NCI-H1105 treated with DMSO at 0.1 percent for 48 hours (cell line): ENCODE results near the gene TFF3.
A peak's percentile ranks its signal among the peaks of the same experiment; 100 is the strongest.

Source experiments
- DNase-seq: peaks from one replicate; lab custom pipeline; 2025; lab: John Stamatoyannopoulos, UW

Gene TFF3, protein sequence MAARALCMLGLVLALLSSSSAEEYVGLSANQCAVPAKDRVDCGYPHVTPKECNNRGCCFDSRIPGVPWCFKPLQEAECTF

DNA sequence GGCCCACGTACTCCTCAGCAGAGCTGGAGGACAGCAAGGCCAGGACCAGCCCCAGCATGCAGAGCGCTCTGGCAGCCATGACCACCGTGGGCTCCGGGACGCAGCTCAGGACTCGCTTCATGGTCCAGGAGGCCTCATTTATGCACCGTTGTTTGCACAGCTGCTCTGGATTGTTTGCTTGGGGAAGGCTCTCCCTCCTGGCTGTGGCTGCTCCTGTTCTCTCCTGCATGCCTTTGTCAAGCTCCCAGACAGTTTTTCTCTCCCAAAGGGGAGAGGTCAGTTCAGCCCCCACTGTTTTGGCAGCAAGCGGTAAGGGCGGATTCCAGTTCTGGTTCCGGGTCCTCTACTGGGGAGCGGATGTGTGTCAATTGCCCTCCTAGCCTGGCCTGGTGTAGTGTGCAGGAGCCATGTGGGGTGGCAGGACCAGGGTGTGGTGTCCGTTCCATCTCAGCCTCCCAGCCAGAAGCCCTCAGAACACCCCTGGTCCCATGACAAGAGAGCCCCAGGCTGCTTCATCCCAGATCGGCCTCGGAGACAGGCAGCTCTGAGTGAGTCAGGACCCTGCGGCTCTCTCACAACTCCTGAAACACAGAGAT is at the start of gene TFF3:
TSS of gene TFF3 (minus strand) at position 114 of the 596 bp plus-strand sequence. CDS start at position 79, 35 bp downstream.
- DNase-seq: peak; percentile 91

DNA sequence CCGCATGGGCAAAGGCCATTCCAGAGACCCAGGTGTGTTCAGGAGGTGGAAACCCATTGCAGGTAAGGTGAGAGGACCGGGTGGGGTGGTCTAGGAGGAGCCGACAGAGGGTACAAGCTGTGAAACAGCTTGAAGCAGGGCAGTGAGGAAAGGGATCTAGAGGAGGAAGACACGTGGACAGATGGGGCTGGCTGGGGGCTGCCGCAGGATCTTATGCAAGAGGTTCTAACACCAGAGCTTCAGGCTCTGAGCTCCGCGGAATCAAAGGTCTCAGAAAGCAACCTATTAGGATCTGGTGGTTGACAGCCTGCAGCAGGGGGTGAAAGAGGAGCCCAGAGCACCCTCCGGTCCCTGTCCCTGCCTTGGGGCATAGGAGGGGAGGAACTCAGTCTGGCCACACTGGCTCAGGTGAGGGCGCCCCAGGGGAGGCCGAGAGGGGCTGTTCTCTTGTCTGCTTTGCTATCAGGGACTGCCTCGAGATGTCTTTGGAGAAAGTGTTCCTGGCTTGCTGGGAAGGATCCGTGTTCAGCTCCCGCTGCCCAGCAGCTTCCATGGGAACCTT is 49.2 kb upstream of the TFF3 start:
- DNase-seq: no peak

DNA sequence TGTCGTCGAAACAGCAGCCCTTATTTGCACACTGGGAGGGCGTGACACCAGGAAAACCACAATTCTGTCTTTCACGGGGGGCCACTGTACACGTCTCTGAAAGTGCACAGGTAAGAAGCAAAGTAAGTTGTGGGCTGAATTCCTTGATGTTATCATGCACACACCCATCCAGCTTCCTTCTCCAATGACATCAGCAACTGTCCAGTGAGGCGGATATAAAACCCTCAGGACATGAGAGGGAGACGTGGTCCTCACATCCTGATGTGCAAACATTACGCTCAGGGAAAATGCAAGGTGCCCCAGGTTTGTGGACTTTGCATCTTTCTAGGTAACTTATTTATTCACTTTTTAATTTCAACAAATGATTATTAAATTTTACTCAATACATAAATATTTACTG is 48.1 kb upstream of the TFF3 start:
- no peak for DNase-seq

DNA sequence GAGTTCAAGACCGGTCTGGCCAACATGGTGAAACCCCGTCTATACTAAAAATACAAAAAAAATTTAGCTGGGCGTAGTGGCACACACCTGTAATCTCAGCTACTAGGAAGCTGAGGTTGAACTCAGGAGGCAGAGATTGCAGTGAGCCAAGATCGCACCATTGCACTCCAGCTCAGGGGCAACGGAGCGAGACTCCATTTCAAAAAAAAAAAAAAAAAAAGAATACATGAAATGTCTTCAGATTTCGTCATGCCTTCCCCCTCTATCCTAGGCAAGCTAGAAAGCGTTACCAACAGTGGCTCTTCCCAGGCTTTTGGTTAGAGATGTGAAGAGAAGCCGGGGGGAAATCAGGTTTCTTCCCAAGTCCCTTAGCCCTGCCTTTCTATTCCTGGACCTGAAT is 47.5 kb upstream of the TFF3 start:
- no peak for DNase-seq

DNA sequence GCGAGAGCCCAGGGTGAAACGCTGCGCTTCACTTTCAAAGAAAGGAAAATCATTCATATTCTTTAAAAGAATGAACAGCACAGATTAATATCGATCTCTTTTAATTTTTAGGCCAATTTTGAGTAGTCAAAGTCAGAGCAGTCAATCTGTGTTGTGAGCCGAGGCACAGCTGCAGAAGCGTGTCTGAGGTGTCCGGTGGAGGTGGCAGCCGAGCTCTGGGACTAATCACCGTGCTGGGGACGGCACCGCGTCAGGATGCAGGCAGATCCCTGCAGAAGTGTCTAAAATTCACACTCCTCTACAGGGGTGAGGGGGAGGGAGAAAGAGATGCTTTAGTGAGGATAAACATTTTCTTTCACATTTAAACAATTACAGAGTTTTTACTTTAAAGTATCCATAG is 47.0 kb upstream of the TFF3 start:
- DNase-seq: no peak

DNA sequence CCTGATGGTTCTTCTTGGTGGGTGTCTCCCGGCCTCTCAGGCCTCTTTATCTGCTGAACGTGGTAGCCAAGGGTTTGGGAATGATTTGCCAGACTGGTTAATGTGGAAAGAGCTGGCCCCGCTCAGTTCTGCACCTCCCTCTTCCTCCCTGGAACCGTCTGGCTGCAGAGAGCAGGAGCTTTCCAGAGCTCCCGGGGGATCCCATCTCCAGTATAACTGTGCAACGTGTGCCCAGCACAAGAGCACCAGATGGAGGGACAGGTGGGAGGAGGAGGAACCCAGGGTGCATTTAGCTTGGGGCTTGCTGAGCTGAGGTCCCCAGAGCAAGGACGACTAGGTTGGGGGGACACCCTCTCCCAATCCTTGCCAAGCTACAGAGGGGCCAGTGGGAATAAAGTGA is 46.1 kb upstream of the TFF3 start:
- no peak for DNase-seq

DNA sequence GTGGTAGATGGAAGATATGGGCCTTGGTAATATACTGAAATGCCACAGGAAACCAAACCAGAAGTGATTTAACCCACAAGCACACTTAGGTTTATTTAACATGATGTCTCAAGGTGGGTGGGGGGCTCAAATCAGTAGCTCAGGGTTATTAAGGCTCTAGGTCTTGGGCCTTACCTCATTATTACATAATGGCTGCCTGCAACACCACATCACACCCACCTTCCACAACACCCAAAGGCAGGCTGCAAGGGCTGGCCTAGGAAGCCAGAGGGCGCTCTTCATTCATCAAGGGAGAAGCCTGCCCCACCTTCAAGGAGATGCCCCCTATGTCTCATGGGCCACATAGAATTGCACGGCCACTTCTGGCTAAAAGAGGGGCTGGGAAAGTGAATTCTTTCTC is 45.1 kb upstream of the TFF3 start:
- no peak for DNase-seq

DNA sequence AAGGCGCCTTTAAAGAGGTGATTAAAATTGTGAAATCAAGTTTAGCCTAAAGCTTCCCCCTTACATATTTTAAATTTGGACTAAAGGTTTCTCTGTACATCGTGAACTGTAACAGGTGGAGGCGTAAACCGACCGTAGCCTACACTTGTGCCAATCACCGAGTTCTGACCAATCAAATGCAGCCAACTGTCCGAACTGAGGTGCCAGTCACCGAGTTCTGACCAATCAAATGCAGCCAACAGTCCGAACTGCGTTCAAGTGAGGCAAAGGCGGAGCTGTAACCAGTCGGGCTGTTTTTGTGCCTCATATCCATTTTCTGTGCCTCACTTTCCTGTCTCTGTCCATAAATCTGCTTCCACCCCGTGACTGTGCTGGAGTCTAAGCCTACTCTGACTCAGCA is 43.7 kb upstream of the TFF3 start:
- DNase-seq: no peak

DNA sequence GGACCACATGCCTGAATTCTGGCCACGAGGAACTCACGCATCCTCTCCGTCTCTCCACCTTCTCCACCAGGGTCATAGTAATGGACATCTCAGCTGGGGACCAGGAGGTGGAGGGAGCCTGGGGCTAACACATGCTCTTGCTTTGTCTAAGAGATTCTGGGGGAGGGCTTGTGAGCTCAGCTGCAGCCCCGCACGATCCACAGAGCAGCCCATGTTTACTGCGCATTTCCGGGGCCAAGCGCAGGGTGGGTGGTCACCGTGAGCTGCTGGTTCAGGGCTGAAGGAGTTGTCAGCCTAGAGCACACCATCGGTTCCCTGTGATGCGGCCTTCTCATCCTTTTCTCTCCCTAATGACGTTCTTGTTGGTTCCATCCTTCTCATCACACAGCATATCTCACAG is 43.1 kb upstream of the TFF3 start:
- no peak for DNase-seq

DNA sequence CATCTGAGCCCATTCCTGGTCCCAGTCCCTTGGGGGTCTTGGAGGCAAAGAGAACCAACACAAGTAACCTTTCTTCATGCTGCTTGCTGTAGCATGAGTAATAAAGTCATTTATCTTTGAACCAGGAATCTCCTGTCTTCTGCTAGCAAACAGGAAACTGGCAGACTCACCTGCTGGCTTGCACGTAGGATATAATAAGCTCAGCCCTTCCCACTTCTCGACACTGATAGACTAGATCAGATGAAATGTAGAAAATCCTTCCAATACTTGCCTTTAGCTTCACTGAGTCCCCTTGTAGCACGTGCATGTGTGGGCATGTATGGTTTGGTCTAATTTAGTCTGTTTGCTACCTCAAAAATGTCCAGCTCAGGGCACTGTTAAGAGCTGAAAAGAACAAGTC is 42.1 kb upstream of the TFF3 start:
- no peak for DNase-seq

DNA sequence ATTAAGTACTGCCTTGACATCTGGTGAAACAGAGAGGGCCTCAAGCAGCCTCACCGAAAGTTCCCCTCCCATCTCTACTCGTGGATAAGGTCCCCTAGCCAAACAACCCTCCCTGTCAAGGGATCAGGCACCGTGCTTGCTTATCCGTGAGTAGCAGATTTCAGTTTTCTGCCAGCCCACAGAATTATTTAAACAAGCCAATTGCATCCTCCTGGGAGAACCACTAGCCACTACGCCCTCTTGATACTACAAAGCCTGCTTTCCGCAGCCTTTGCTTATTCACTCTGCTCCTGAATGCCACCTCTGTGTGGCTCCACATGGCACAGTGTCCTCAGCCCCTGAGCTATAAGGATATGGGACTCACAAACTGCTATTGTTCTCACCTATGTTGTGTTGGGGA is 41.4 kb upstream of the TFF3 start:
- no peak for DNase-seq

DNA sequence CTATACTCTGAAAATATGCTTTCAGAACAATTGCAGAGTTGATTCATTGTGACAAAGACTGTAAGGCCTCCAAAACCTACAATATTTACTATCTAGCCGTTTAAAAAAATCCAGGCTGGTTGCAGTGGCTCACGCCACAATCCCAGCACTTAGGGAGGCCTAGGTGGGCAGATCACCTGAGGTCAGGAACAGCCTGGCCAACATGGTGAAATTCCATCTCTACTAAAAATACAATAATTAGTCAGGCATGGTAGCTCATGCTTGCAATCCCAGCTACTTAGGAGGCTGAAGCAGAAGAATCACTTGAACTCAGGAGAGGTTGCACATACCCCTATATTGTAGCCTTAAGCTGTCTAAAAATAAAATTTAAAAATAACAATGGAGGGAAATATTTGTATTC is 40.8 kb upstream of the TFF3 start:
- DNase-seq: no peak

DNA sequence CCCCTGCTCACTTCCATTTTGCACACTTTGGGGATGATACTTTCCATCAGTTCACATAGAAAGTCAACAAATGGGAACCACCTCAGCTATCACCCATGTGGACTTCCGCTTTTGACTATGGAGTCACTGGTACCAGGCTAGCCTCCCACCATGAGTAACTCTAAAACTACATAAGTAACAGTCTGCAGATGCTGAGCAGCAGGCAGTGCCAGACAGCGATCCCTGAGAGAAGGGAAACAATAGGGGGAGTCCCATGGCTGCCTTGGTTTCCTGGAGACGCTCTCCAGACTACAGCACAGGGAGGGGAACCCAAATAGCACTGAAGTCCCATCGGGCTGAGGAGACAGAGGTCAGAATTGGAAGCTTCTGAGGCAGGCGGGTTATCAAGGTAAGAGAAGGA is 38.4 kb upstream of the TFF3 start:
- DNase-seq: no peak

DNA sequence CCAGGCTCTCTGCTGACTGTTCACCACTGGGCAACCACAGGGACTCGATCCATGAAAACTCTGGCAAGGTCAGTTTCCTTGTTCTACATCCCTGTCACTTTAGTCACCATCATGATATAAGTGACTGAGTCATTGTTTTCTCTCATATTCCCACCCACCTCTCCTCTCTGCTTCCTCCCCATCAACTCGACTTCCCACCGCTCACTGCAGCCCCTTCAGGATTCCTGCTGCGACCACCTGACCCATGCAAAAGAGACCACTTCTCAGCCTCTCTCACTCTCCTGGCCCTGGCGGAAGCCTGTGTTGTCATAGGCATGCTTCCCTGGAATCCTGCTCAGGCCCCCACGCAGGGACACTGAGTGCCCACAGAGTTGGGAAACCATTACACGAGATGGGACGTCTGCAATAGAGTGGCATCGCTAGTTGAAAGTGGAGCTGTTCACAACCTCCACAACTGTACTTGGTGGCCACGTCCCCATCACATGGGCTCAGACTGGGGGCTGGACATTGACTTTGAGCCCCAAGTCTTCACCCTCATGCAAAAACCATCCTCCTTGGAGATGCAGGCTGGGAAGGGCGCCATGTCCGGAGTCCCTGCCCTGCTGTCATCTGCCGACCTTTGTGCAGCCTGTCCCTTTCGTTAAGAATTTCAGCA is 37.4 kb upstream of the TFF3 start:
- no peak for DNase-seq

DNA sequence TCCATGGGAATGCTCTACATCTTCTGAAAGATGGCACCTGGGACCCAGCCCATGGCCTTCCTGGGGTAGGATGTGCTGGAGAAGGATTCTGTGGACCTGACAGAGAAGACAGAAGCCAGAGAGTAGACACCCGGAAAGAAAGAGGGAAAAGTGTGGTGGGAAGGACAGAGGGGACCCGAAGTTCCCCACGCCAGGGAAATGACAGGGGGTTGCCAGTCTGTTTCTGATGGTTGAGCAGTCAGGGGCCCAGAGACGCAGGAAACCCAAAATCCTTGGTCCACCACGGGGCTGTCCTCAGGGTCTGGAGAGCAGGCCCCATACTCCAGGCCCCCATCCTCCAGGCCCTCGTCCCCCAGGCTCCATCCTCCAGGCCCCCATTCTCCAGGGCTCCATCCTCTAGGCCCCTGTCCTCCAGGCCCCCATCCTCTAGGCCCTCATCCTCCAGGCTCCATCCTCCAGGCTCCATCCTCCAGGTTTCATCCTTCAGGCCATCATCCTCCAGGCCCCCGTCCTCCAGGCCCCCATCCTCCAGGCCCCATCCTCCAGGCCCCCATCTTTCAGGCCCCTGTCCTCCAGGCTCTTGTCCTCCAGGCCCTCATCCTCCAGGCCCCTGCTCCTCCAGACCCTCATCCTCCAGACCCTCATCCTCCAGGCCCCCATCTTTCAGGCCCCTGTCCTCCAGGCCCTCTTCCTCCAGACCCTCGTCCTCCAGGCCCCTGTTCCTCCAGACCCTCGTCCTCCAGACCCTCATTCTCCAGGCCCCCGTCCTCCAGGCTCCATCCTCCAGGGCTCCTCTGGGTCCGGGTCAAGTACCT is 36.6 kb upstream of the TFF3 start:
- DNase-seq: no peak

DNA sequence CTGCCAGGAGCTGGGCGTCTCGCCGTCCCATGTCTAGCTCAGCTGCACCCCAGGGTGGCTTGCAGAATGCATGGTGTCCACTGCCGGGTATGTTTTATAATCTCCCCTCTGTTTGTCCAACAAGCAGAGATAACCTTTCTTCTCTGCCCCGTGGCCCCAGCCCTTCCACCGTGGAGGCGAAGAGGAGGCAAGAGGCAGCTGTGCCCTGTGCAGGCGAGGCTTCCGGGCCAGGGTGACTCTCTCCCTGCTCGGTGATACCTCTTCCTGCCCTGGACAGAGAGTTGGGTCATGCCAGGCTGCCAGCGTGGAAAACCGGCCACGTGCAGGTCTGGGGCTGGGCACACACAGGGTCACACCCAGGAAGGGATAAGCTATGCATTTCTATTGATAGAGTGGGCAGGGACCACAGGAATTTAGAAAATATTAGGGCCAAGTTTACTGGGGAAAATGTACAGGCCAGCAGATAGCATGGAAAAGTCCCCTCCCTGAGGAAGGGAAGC is 35.8 kb upstream of the TFF3 start, which contains the start of gene TFF2:
TSS of gene TFF2 (minus strand) at position 68 of the 500 bp plus-strand sequence. CDS start at position 31, 37 bp downstream.
- DNase-seq: no peak

DNA sequence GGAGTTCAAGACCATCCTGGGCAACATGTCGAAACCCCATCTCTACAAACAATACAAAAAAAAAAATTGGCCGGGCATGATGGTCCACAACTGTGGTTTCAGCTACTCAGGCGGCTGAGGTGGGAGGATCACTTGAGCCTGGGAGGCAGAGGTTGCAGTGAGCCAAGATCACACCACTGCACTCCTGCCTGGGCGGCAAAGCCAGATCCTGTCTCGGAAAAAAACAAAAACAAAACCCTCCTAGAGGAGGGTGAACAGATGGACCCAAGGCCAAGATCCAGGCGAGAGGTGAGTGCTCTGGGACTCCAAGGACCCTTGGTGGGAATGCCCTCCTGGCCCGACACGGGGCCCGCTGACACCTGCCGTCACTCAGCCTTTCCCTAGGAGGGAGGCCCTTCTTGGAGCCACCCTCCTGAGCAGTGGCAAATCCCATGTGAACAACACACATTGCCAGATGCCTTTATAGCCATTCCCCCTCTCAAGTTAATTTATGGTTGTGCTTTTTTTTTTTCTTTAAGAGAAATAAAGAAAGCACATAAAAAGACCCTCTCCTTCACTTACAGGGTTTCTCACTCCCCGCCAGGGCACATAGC is 35.2 kb upstream of the TFF3 start:
- DNase-seq: no peak

DNA sequence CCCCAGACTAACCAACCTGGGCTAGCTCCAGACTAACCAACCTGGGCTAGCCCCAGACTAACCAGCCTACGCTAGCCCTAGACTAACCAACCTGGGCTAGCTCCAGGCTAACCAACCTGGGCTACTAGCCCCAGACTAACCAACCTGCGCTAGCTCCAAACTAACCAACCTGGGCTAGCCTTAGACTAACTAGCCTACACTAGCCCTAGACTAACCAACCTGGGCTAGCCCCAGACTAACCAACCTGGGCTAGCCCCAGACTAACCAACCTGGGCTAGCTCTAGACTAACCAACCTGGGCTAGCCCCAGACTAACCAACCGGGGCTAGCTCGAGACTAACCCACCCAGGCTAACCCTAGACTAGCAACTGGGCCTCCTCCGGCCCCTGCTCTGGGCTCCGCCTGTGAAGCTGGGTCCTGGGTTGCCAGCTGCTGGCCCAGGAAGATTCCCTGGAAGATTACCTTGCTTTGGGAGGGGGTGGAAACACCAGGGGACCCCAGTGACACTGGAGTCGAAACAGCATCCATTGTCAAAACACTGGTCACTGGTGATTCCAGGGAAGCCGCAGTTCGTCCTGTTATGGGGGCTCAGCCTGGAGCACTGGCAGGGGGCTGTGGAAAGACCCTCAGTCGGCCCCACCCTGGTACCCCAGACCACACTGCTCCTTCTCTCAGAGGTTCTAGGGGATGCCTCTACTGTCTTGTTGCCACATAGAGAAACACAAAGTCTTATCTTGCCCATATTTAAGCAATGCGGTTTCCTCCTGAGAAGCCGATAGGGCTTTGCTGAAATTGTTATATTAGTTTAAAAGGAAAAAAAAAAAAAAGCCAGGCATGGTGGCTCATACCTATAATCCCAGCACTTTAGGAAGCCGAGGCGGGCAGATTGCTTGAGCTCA is 34.5 kb upstream of the TFF3 start:
- no peak for DNase-seq

DNA sequence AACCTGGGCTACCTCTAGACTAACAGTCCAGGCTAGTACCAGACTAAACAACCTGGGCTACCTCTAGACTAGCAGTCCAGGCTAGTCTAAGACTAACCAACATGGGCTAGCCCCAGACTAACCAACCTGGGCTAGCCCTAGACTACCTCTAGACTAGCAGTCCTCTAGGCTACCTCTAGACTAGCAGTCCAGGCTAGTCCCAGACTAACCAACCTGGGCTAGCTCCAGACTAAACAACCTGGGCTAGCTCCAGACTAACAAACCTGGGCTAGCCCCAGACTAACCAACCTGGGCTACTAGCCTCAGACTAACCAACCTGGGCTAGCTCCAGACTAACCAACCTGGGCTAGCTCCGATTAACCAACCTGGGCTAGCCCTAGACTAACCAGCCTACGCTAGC is 33.6 kb upstream of the TFF3 start:
- DNase-seq: no peak

DNA sequence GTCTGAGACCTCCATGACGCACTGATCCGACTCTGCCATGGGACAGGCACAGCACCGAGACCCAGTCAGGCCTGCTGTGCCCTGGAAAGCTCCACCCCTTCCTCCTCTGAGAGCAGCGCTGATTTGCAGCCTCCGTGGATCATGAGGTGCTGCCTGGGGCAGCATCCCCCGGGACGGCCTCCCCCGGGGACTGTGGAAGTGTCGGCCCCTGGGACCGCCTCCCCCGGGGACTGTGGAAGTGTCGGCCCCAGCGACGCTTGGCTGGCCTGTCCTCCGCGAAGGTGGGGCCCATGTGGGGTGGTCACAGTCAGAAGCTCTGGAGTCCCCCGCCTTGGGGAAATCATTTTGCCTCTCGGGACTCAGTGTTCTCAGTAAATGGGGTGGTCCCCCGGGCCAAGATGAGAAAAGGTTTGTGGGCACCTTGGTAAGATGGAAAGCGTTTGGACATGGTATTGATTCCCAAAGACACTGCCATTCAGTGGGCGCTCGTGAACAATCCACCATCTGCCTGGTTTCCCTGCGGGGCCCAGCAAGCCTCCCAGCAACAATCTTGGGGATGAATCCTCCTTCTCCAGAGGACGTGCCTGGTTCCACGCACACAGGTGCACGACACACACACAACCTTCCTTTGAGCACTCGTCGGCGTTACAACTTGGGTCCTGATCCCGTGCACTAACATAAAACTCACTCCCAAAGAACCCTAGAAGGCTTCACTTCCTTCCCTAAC is 32.6 kb upstream of the TFF3 start:
- no peak for DNase-seq
